NCI-H1417 (cell line): ENCODE data around the gene USF2.
"Not testable (repeated sequence)": the region's sequence is repeated elsewhere in the genome, so short reads cannot be mapped to it uniquely, and the experiment has no call there.

ENCODE experiments used
- DNase-seq, 3 experiments: peaks; one replicate each; lab custom pipeline; 2025; lab: John Stamatoyannopoulos, UW

Gene USF2, protein sequence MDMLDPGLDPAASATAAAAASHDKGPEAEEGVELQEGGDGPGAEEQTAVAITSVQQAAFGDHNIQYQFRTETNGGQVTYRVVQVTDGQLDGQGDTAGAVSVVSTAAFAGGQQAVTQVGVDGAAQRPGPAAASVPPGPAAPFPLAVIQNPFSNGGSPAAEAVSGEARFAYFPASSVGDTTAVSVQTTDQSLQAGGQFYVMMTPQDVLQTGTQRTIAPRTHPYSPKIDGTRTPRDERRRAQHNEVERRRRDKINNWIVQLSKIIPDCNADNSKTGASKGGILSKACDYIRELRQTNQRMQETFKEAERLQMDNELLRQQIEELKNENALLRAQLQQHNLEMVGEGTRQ

DNA sequence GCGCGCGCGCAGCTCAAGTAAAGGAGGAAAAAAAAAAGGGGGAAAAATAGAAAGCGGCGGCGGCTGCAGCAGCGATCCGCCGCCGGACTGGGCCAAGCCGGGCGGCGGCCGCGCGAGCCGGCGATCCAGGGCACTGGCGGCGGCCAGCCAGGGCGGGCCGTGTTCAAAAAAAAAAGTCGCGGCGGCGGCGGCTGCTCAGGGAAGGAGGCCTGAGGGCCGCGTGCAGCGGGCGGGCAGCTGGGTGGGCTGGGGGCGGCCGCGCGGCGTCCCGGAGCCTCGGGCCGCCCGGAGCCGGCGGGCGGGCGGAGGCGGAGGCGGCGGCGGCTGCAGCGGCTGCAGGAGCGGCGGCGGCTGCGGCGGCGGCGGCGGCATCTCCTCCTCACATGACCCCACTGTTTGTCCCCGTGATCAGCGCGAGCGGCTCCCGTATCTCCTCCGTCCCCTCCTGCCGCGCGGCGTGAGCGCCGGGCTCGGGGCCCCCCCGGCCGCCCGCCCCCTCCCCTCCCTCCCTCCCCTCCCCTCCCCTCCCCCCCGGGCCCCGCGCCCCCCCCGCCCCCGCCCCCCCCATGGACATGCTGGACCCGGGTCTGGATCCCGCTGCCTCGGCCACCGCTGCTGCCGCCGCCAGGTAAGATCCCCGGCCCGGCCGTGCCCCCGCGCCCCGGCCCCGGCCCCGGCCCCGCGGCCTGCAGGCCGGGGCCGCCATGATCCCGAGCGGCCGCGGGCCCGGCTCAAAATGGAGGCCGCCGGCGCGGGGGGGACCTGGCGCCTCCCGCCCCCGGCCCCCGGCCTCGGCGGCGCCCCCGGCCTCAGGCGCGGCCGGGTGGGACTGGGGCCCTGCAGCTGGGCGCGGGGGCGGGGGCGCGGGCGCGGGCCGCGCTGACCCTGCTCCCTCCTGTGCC is at the start of gene USF2:
Gene USF2, plus strand, starts transcription at position 427 of the 902 bp plus-strand sequence. Its CDS starts 140 bp downstream, at position 567.
- DNase-seq, result peak; percentile 70 to 80 (median 76)

DNA sequence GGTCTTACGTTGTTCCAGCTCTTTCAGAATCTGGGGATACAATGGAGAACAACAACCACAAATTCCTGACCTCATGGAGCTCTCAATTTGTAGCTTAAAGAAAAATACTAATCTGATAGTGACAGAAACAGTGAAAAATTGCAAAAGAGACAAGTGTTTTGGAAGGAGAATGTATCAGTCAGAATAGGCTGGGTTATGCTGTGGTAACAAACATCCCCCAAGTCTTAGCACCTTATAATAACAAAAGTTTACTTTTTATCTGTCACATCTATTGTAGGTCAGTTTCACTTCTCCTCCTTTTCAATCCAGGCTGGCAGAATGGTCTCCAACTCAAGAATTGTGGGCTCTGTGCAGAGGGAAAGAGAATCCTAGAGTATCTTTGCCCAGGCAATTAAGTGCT is 49.8 kb upstream of the USF2 start:
- no peak for DNase-seq

DNA sequence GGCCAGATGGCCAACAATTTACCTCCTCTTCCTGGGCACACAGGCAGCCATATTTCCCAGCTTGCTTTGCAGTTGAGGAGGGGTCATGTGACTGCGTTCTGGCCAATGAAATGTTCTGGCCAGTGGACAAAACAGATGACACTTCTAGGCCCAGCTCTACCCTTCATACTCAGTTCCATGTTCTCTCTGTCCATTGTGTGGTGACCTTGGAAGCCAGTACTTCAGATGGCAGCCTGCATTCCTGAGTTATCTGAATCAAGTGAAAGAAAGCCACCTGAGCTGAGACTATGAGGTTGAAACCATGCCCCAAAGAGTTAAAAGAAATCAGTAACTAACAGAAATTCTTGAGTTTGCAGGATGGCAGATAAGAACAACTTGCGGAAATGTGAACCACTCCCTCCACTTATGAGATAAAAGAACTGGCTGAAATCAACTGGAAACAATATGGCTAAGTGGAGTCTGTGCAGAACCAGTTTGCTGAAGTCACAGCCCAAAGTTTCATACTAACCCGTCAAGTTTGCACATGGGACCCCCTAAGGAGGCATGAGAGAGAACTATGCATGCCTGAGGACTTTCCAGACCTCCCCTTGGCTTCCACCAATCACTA is 48.3 kb upstream of the USF2 start:
- no peak for DNase-seq

DNA sequence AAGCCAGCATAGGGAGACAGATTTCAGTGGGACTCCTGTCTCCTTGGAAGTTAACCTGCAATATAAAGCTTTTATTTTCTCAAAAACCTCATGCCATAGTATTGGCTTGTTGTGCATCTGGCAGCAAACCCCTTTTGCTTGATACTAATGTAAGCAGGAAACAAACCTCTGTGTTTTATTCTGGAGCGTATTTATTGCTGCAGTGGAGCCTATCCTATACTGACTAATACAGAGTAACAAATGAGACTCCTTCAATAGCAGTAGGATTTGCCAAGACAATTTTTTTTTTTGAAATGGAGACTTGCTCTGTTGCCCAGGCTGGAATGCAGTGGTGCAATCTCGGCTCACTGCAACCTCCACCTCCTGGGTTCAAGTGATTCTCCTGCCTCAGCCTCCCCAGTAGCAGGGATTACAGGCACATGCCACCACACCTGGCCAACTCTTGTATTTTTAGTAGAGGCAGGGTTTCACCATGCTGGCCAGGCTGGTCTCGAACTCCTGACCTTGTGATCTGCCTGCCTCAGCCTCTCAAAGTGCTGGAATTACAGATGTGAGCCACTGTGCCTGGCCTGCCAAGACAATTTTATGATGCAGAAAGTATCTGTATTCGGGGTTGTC is 47.7 kb upstream of the USF2 start:
- DNase-seq, result not testable (repeated sequence)

DNA sequence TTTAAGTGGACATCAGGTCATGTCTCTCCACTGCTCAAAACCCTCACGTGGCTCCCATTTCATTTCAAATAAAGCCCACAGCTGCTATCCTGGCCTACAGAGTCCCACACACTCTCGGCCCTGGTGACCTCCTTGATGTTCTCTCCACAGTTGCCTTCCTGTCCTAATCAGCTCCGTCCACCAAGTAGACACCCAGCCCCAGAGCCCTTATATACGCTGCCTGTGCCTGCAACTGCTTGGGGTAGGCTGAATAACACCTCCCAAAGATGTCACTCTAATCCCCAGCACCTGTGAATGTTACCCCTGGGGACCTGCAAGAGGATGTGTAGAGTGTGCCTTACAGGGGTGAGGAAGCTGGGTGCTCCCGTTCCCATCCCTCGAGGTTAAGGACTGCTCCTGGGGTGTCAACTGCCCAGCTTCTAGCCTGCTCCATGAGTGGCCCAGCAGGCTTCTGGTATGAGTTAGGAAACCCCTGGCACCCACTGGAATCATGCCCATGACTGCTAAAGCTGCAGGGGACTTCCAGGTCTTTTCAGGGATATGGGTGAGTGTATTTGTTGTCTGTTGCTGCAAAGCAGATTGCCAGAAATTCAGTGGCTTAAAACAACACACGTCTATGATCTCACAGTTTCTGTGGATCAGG is 46.3 kb upstream of the USF2 start:
- no peak for DNase-seq

DNA sequence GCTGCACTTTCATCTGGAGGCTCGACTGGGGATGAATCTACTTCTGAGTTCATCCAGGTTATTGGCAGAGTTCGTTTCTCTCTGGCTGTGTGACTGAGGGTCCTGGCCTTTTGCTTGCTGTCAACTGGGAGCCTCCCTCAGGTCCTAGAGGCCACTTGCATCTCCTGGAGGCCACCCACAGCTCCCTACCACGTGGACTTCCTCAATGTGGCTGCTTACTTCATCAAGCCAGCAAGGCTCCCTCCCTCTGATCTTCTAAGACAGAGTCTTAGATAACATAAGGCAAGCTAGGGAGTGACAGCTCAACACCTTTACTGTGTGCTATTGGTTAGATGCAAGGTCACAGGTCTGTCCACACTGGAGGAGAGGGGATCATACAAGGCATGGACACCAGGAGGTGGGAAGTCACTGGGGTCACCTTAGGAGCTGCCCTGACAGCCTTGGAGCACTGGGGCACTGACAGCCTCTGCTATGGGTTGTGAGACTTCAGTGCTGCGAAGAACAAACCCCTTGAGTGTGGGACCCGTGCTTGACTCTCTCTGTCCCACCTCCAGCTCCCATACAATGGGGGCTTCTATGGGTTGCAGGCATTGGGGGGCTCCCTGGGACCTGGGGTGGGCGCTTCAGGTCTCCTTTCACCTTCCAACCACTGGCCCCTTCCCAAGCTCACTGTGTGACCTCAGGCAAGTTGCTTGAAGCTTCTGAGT is 45.5 kb upstream of the USF2 start:
- DNase-seq, result no peak

DNA sequence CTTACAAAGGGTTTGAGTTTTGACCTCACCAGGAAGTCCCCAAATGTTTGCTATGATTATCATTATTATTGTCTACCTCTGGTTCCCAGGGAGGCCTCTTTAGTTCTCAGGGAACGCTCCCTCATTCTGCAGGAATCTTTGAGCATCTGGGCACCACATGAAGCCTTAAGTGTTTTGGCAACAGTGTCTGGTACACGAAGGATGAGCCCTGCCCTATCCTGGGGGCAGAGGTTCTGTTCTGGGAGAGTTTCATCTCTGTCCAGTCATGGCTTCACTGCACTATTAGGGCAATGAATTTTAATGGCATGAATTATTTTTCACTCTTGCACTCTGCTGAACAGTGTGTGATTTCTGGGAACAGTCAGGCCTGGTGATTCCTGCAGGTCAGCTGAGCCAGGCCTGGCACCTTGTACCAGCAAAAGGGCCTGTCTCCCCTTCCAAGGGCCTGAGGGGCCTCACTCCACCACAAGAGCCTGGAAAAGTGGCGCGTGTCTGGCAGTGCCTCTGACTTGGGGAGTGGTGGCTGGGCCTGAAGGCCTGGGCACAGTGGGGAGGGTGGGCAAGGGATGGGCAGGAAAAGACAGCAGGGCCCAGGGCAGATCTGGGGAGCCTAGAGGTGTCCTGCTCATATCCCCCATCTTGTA is 44.8 kb upstream of the USF2 start:
- DNase-seq, result no peak

DNA sequence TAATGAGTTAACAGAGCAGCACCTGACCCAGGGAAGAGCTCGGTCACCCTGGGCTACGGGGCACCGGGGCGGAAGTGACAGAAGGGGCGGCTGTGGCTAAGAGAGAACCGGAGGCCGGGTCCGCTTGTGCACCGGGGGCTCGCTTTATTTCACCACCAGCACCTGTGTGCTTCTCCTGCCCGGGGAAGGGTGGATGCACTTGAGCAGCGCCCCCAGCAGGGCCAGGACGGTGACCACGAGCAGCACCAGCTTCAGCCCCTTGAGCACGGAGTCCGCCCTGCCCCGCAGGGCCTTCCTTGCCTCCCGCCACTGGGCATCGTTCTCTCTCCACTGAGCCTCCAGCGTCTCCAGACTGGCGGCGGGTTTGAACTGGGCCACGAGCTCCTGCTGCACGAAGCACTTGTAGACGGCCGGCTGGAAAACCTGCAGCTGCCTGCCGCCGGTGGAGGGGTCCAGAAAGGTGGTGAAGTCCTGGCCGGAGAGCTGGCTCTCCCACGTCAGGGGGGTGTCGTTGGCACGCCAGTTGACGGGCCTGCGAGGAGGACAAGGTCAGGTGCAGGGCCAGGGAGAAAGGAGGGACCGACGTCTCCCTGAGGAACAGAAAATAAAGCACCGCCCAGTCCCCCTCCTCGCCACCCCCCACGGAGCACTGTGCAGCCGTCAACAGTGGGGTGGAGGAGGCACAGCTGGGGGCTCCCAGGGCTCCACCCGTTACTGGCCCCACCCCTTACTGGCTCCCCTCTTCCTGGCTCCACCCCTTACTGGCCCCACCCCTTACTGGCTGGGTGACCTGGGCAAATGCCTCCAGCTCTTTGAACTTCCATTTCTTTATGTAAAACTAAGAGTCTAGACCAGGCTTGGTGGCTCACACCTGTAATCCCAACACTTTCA is 43.8 kb upstream of the USF2 start:
- peak in 2 of 3 experiments; percentile 29 to 57 for DNase-seq

DNA sequence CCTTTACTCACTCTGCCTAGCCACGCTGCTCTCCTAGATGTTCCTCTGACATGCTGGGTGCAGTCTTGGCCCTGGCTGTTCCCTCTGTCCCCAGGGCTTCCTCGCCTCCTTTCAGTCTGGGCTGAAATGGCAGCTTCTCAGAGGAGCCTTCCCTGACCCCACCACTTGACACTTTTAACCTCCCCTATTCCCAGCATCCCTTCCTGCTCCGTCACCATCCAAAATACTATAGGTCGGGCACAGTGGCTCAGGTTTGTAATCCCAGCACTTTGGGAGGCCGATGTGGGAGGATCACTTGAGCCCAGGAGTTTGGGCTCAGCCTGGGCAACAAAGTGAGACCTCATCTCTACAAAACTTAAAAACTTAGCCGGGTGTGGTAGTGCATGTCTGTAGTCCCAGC is 42.8 kb upstream of the USF2 start:
- DNase-seq, result no peak

DNA sequence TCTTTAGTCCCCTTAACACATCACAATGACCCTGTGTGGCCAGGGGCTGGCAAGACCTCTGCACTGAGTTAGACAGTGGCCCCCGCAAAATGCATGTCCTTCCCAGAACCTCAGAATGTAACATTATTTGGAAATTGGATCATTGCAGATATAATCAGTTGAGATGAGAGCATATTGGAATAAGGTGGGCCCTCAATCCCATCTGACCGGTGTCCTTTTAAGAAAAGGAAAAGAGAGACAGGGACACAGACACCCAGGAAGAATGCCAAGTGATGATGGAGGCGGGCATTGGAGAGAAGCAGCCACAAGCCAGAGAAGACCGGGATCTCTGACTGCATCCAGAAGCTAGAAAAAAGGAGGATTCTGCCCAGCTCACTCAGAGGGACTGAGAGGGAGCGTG is 42.0 kb upstream of the USF2 start:
- no peak for DNase-seq

DNA sequence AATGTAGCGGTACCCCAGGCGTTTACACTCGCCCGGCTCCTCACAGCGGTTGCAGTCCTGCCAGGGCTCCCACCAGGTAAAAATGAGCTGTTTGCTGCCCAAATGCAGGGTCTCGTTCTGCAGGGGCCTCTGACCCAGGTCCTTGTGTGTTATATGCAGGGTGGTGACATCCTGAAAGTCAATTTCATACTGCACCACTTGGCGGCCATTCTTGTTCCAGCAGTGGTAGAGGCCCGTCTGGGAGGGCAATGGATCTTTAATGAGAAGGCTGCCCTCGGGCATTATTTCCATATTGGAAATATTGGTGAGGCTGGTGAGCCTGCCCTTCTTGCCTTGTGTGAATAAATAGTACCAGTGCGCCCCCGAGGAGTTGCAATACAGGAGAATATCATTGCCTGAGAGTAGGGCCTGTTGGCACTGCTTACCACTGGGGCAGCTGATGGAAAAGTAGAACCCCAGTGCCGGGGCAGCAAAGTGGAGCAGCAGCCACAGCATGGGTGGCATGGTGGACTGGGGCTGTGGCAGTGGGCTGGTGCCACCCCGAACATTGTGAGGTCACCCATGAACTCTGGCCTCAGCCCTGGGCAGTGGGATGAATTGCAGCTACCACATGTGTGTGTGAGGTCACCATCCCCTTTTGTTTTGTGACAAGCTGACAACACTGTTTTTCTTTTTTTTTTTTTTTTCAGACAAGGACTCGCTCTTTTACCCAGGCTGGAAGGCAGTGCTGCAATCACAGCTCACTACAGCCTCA is 40.4 kb upstream of the USF2 start, which contains the start of gene FAM187B:
Gene FAM187B, minus strand, starts transcription at position 563 of the 754 bp plus-strand sequence. Its CDS starts 59 bp downstream, at position 504.
- DNase-seq, result no peak

DNA sequence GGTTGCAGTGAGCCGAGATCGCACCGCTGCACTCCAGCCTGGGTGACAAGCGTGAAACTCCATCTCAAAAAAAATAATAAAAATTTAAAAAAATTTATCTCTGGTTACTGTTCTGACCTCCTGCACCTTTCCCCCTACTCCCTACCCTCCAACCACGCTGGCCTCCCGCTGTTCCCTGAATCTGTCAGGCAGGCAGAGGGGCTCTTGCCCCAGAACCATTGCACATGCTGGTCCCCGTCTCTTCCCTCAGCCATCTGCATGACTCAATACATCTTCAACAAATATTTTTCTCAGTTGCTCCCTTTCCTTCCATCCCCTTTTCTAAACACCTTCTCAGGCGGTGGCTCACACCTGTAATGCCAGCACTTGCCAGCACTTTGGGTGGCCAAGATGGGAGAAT is 39.2 kb upstream of the USF2 start:
- no peak for DNase-seq

DNA sequence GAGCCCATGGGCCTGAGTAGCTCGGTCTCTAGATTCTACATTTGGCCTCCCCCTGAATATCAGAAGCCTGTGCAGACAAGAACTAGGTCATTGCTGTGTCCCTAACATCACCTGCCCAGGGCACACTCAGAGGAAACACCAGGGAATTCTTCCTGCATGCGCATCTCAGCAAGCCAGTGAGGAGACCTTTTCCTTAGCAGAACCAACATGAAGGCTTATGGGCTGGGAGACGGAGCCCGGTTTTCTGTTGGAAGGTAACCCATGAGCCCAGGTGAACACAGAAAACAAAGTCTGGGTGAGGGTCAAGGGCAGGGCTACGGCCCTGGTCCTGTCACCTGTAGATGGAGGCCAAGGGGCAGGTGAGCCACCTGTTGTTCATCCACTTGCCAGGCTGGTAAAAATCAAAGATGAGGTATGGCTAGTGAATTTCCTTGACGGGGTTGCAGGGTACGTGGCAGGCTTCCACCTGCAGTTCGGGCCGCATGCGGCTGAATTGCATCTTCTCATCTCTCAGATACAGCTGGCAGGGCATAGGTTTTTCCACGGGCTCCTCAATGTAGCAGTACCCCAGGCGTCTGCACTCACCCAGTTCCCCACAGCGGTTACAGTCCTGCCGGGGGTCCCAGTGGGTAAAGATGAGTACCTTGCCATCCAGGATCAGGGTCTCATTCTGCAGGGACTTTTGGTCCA is 36.7 kb upstream of the USF2 start:
- DNase-seq, result no peak

DNA sequence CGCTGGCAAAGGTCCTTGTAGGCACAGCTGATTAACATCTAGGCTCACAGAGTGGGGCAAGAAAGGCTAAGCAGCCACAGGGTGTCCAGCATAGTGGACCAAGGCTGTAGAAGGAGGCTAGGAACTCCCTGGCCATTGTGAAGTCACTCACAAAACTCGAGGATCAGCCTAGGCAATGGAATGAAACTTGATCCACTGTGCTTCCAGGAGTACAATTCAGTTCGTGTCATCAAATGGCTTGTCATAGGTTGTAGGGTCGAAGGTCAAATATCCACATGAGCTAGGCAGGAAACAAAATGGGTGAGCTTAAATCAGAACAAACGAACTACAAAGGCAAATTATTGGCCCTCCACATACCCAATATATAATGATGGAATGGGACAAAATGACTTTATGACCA is 35.9 kb upstream of the USF2 start:
- DNase-seq, result no peak

DNA sequence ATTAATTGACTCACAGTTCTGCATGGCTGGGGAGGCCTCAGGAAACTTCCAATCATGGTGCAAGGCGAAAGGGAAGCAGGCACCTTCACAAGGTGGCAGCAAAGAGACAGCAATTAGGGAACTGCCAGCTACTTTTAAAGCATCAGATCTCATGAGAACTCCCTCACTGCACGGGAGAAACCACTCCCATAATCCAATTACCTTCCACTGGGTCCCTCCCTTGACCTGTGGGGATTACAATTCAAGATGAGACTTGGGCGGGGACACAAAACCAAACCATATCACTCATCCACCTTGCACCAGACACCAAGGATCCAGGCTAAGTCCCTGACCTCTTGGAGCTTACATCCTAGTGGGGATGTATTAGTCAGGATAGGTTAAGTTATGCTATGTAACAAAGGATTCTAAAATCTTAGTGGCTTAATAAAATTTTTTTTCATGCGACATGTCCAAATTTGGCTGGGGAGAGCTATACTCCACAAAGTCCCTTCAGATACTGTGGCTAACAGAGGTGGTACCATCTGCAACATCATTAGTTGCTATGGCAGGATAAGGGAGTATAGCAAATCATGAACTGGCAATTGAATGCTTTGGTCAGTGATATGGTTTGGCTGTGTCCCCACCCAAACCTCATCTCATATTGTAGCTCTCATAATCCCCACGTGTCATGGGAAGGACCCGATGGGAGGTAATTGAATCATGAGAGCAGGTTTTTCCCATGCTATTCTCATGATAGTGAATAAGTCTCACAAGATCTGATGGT is 31.9 kb upstream of the USF2 start:
- peak in 1 of 3 experiments; percentile 4 for DNase-seq

DNA sequence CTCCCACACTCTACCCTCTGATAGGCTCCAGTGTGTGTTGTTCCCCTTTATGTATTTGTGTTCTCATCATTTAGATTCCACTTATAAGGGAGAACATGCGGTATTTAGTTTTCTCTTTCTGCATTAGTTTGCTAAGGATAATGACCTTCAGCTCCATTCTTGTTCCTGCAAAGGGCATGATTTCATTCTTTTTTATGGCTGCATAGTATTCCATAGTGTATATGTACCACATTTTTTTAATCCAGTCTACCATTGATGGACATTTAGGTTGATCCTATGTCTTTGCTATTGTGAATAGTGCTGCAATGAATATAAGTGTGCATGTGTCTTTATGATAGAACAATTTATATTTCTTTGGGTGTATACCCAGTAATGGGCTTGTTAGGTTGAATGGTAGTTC is 29.2 kb upstream of the USF2 start:
- not testable (repeated sequence) for DNase-seq

DNA sequence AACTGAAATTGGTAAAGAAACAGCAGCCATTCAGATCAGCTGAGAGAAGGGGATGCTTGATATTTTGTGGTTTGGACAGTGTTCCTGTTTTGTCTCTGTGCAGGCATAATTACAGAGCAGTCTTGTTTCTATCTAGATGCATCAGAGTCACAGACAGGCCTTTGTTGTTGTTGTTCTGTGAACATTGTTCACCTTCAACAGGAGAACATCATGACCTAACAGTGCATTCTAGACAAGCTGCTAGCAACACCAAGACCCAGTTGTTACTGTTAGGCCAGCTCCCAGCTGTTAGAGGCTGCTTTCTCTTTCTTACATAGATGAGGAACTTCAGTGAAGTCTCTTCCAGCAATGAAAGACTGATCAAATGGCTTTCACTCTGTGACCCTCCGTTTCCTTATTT is 28.4 kb upstream of the USF2 start:
- no peak for DNase-seq
